Subcutaneous adipose tissue (tissue), 4 donors: ENCODE results near the gene TMUB1. TPM values are rescaled to one million over a fixed set of nuclear protein-coding genes. Genes with fewer than 3 reads are reported as not detected.

ENCODE experiments used
- CTCF ChIP-seq: fragments of 450-650 bp; IDR thresholded peaks from one replicate; pipeline ENCODE4 v1.5.1; 2016; ENCODE audit warnings: low read depth, mild to moderate bottlenecking, control low read depth, antibody characterized with exemption, moderate library complexity
- total RNA-seq, 4 donors: library from RNA; depleted of rRNA; stranded (reverse); fragments of >200 nt; gene quantifications; one replicate each; pipeline ENCODE4 v1.1.0, GENCODE V29; 2016

The TMUB1 gene
- total RNA-seq, 4 donors from 2014 or later, result 18.3 to 37.3 (median 31.5) TPM

GRCh38 chr7:151062111-151062398 is 21.2 kb downstream of the TMUB1 start:
- no peak for TF ChIP-seq CTCF

GRCh38 chr7:151061213-151062110 is 21.8 kb downstream of the TMUB1 start:
- no peak for TF ChIP-seq CTCF

GRCh38 chr7:151060416-151061212 is 22.7 kb downstream of the TMUB1 start:
- TF ChIP-seq CTCF, result no peak

- no peak for TF ChIP-seq CTCF
These were observed 23.2 kb downstream of the TMUB1 start for GRCh38 chr7:151060113-151060415.

GRCh38 chr7:151059367-151060112 is 23.8 kb downstream of the TMUB1 start, which contains the start of gene SLC4A2:
Gene SLC4A2 (plus strand): TSS chr7:151059589. CDS start chr7:151061988, 2,399 bp downstream.
- TF ChIP-seq CTCF, result no peak

DNA sequence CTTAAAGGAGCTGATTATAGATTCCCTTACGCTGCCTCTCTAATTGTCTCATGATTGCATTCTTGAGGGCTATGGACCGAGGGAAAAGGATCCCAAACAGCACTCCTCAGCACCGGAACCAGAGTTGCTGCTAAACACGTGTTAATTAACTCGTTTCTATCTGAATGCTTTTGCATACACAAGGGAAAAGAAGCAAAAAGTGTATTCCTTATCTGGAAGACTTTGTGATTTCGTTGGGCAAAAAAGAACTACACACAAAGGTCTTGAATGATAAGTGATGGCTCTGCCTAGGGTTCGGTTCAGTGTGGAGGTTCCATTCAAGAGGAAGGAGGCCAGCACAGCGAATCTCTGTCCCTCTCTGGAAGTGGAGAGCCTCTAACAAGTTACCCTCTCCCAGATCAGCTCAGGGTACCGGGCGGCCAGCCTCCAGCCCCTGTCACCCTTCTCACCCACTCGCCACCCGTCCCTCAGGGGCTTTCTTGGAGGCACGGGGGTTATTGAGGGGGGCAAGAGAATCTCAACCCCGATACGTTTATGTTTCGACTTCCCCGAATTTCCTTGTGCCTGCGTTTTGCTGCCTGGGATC is 24.4 kb downstream of the TMUB1 start:
- no peak for TF ChIP-seq CTCF
